Keratinocyte (primary cell): ENCODE results near the gene OGG1. TPM values are rescaled to one million over a fixed set of nuclear protein-coding genes. Genes with fewer than 3 reads are reported as not detected.
A peak's percentile ranks its signal among the peaks of the same experiment; 100 is the strongest.

Experiments used
- DNase-seq: peaks from one replicate; pipeline ENCODE4 v3.0.0-alpha.2; 2011; ENCODE audit warnings: low read depth, missing footprints, low spot score
- FAIRE-seq: peaks from 2 replicates; lab custom pipeline; 2011; peaks lifted over from hg19 to GRCh38; lab: Jason Lieb, UNC
- H2AFZ ChIP-seq: 2 replicates; pipeline ENCODE4 v1.6.0; 2012; ENCODE audit warnings: low read length, control low read depth, inconsistent platforms; ENCODE audit not compliant: control insufficient read depth
- H3K27ac ChIP-seq: 2 replicates; pipeline ENCODE4 v1.5.1; 2011; ENCODE audit warnings: low read length; ENCODE audit not compliant: control insufficient read depth, insufficient read depth
- H3K27me3 ChIP-seq: 3 replicates; pipeline ENCODE4 v1.6.0; 2011; ENCODE audit warnings: low read length; ENCODE audit not compliant: control insufficient read depth, insufficient read depth; ENCODE audit errors: extremely low read depth
- H3K36me3 ChIP-seq, 2 experiments: 2 replicates in 1 of 2; 3 replicates in 1 of 2; pipeline ENCODE4 v1.5.1; 2011; ENCODE audit warnings: low read length in 2 of 2, mild to moderate bottlenecking in 1 of 2; ENCODE audit not compliant: control insufficient read depth in 2 of 2, insufficient read depth in 2 of 2; ENCODE audit errors: extremely low read depth in 1 of 2
- H3K4me1 ChIP-seq: 3 replicates; pipeline ENCODE4 v1.5.1; 2011; ENCODE audit warnings: low read length; ENCODE audit not compliant: control insufficient read depth, insufficient read depth; ENCODE audit errors: extremely low read depth
- H3K4me2 ChIP-seq: 3 replicates; pipeline ENCODE4 v1.6.0; 2011; ENCODE audit warnings: low read depth, low read length; ENCODE audit not compliant: control insufficient read depth, insufficient read depth; ENCODE audit errors: extremely low read depth
- H3K4me3 ChIP-seq, 3 experiments: fragments of 200-600 bp in 1 of 3; sonication (generic) in 1 of 3; 2 replicates in 2 of 3; 3 replicates in 1 of 3; pipeline ENCODE4 v1.5.1; 2011 to 2016; ENCODE audit warnings: low read length in 3 of 3, mild to moderate bottlenecking in 3 of 3, control low read depth in 2 of 3, inconsistent platforms in 1 of 3, low read depth in 1 of 3, mixed read lengths in 1 of 3, mixed run types in 1 of 3, moderate library complexity in 1 of 3; ENCODE audit not compliant: control insufficient read depth in 2 of 3, insufficient read depth in 2 of 3; ENCODE audit errors: extremely low read depth in 1 of 3
- H3K79me2 ChIP-seq: 2 replicates; pipeline ENCODE4 v1.6.0; 2012; ENCODE audit warnings: low read length; ENCODE audit not compliant: control insufficient read depth, insufficient read depth
- H3K9ac ChIP-seq: 3 replicates; pipeline ENCODE4 v1.6.0; 2011; ENCODE audit warnings: low read length; ENCODE audit not compliant: control insufficient read depth, insufficient read depth; ENCODE audit errors: extremely low read depth
- H3K9me1 ChIP-seq: 3 replicates; pipeline ENCODE4 v1.6.0; 2011; ENCODE audit warnings: low read length; ENCODE audit not compliant: control insufficient read depth, insufficient read depth; ENCODE audit errors: extremely low read depth
- H3K9me3 ChIP-seq: 2 replicates; pipeline ENCODE4 v1.5.1; 2012; ENCODE audit warnings: low read depth, low read length; ENCODE audit not compliant: control insufficient read depth
- H4K20me1 ChIP-seq: 3 replicates; pipeline ENCODE4 v1.6.0; 2011; ENCODE audit warnings: low read length; ENCODE audit not compliant: control insufficient read depth, insufficient read depth; ENCODE audit errors: extremely low read depth
- CTCF ChIP-seq, 3 experiments: IDR thresholded peaks in 1 of 3; conservative IDR thresholded peaks in 1 of 3; optimal IDR thresholded peaks in 1 of 3; 2 replicates in 2 of 3; 3 replicates in 1 of 3; pipeline versions ENCODE3 to v1.5.1; 2011; ENCODE audit warnings: low read length in 3 of 3, mild to moderate bottlenecking in 3 of 3, moderate library complexity in 2 of 3, control low read depth in 1 of 3, inconsistent platforms in 1 of 3; ENCODE audit not compliant: insufficient read depth in 2 of 3; ENCODE audit errors: extremely low read depth in 1 of 3
- EZH2 ChIP-seq: IDR thresholded peaks from one replicate; pipeline ENCODE4 v1.6.1; 2012; ENCODE audit warnings: inconsistent platforms, mild to moderate bottlenecking, low read length, moderate library complexity
- dilution Hi-C: fragments of 300-500 bp; cut with MboI; formaldehyde crosslinking; loops from one replicate; pipeline ENCODE4 v1.7.0; 2020; ENCODE audit warnings: low sequenced_read_pairs; ENCODE audit not compliant: extremely low pct_ligation_motif_present
- polyA plus RNA-seq, 5 experiments: library from polyadenylated mRNA; depleted of rRNA in 3 of 5; stranded (reverse) in 3 of 5; stranded (forward) in 1 of 5; unstranded in 1 of 5; fragments of >200 nt; gene quantifications; 1 replicate in 1 of 5; 2 replicates in 3 of 5; 3 replicates in 1 of 5; pipeline versions ENCODE4 v1.2.1 to v1.2.3, GENCODE V29; 2011 to 2012; ENCODE audit warnings: missing spikeins in 2 of 5, low read depth in 1 of 5, low replicate concordance in 1 of 5

OGG1 gene
- polyA plus RNA-seq, 1 donor (not counting 4 experiments of a cell fraction or from before 2014, with no cell fraction given), result 17.5 TPM

- Histone ChIP-seq H2AFZ (no peak overlapping the region), H3K4me3 (no peak overlapping the region), H3K9me3 (no peaks in the 10 kb centered on the region), H3K4me2 (no peak overlapping the region), H3K36me3 (no peaks in the 10 kb centered on the region), H3K27ac (no peak overlapping the region), H3K4me1 (peaks cover 3% of the 10 kb centered on the region), H4K20me1 (no peaks in the 10 kb centered on the region), H3K27me3 (no peaks in the 10 kb centered on the region), H3K9ac (no peak overlapping the region), H3K9me1 (no peaks in the 10 kb centered on the region), H3K79me2 (no peaks in the 10 kb centered on the region)
- TF ChIP-seq EZH2 (no peak), CTCF (optimal IDR thresholded peaks at IDR 0.05 in 1 of 3, IDR thresholded peaks at IDR 0.05 in 1 of 3, conservative IDR thresholded peaks at IDR 0.05 in 1 of 3; ENCODE audit: extremely low read depth in 1 of 3, insufficient read depth in 2 of 3, low read length in 3 of 3) (no peak)
- dilution Hi-C loops, result no loop called here
- DNase-seq (no peak), FAIRE-seq (no peak)
These were observed 34.6 kb upstream of the OGG1 start for GRCh38 chr3:9715136-9715535.

GRCh38 chr3:9715764-9716437 lies 33.9 kb upstream of the OGG1 start:
- TF ChIP-seq CTCF (optimal IDR thresholded peaks at IDR 0.05 in 1 of 3, IDR thresholded peaks at IDR 0.05 in 1 of 3, conservative IDR thresholded peaks at IDR 0.05 in 1 of 3; ENCODE audit: extremely low read depth in 1 of 3, insufficient read depth in 2 of 3, low read length in 3 of 3), result peak; percentile 95 to 99 (median 95)
- no peak for TF ChIP-seq EZH2
- no peaks in the 10 kb centered on the region for H3K27me3 ChIP-seq
- no peak overlapping the region for H3K27ac ChIP-seq
- no peaks in the 10 kb centered on the region for H3K9me3 ChIP-seq
- dilution Hi-C loops, result no loop called here
- no peak overlapping the region for H3K4me2 ChIP-seq
- no peak for FAIRE-seq
- H3K79me2 ChIP-seq, result no peaks in the 10 kb centered on the region
- DNase-seq, result no peak
- peaks cover 3% of the 10 kb centered on the region for H3K4me1 ChIP-seq
- H3K36me3 ChIP-seq, result no peaks in the 10 kb centered on the region
- no peaks in the 10 kb centered on the region for H3K9me1 ChIP-seq
- H3K4me3 ChIP-seq, result no peak overlapping the region
- H4K20me1 ChIP-seq, result no peaks in the 10 kb centered on the region
- H2AFZ ChIP-seq, result no peak overlapping the region
- no peak overlapping the region for H3K9ac ChIP-seq
